Trophoblast cell (in vitro differentiated cells and primary cell): ENCODE results near the gene OR2T12.
"Not testable (repeated sequence)": the region's sequence is repeated elsewhere in the genome, so short reads cannot be mapped to it uniquely, and the experiment has no call there.

Source experiments
- DNase-seq, 2 donors: peaks; one replicate each; pipeline ENCODE4 v3.0.0-alpha.2; 2016
- H2AFZ ChIP-seq: 2 replicates; pipeline ENCODE4 v1.6.1; 2013; ENCODE audit warnings: low read length, moderate library complexity, mild to moderate bottlenecking; ENCODE audit not compliant: insufficient read depth, poor library complexity
- H2AK5ac ChIP-seq: 2 replicates; pipeline ENCODE4 v1.6.1; 2013; ENCODE audit warnings: mild to moderate bottlenecking, low read length
- H2BK120ac ChIP-seq: 2 replicates; pipeline ENCODE4 v1.6.1; 2013; ENCODE audit warnings: low read length, mild to moderate bottlenecking, moderate library complexity; ENCODE audit not compliant: insufficient read depth, poor library complexity
- H2BK12ac ChIP-seq: 2 replicates; pipeline ENCODE4 v1.6.1; 2013; ENCODE audit warnings: mild to moderate bottlenecking, low read length, moderate library complexity
- H2BK5ac ChIP-seq: 2 replicates; pipeline ENCODE4 v1.6.1; 2013; ENCODE audit warnings: low read length, low read depth, moderate library complexity, mild to moderate bottlenecking; ENCODE audit not compliant: poor library complexity
- H3K14ac ChIP-seq: 2 replicates; pipeline ENCODE4 v1.6.1; 2013; ENCODE audit warnings: mild to moderate bottlenecking, low read length
- H3K18ac ChIP-seq: 2 replicates; pipeline ENCODE4 v1.6.1; 2013; ENCODE audit warnings: mild to moderate bottlenecking, low read length
- H3K23ac ChIP-seq: 2 replicates; pipeline ENCODE4 v1.6.1; 2013; ENCODE audit warnings: low read length
- H3K27ac ChIP-seq: 2 replicates; pipeline ENCODE4 v1.5.1; 2013; ENCODE audit warnings: low read depth, mild to moderate bottlenecking, inconsistent platforms, low read length, moderate library complexity
- H3K27me3 ChIP-seq: 2 replicates; pipeline ENCODE4 v1.6.1; 2013; ENCODE audit warnings: inconsistent platforms, mild to moderate bottlenecking, low read length, moderate library complexity; ENCODE audit not compliant: insufficient read depth
- H3K36me3 ChIP-seq, 2 experiments: 1 replicate in 1 of 2; 2 replicates in 1 of 2; pipeline ENCODE4 v1.6.1; 2013; ENCODE audit warnings: low read length in 2 of 2, mild to moderate bottlenecking in 2 of 2, moderate library complexity in 1 of 2; ENCODE audit not compliant: insufficient read depth in 2 of 2, control insufficient read depth in 1 of 2
- H3K4ac ChIP-seq: 2 replicates; pipeline ENCODE4 v1.6.1; 2013; ENCODE audit warnings: low read depth, mild to moderate bottlenecking, low read length, moderate library complexity
- H3K4me1 ChIP-seq, 2 experiments: 1 replicate in 1 of 2; 2 replicates in 1 of 2; pipeline ENCODE4 v1.6.1; 2013; ENCODE audit warnings: low read length in 2 of 2, mild to moderate bottlenecking in 2 of 2, moderate library complexity in 1 of 2; ENCODE audit not compliant: insufficient read depth in 2 of 2, control insufficient read depth in 1 of 2
- H3K4me2 ChIP-seq: 2 replicates; pipeline ENCODE4 v1.6.1; 2013; ENCODE audit warnings: inconsistent platforms, mild to moderate bottlenecking, low read length, moderate library complexity
- H3K4me3 ChIP-seq: 2 replicates; pipeline ENCODE4 v1.5.1; 2013; ENCODE audit warnings: mild to moderate bottlenecking, low read depth, low read length, inconsistent platforms
- H3K79me1 ChIP-seq: one replicate; pipeline ENCODE4 v1.6.1; 2013; ENCODE audit warnings: low read length
- H3K79me2 ChIP-seq: 2 replicates; pipeline ENCODE4 v1.6.1; 2013; ENCODE audit warnings: low read length, mild to moderate bottlenecking; ENCODE audit not compliant: control insufficient read depth, insufficient read depth, poor library complexity
- H3K9ac ChIP-seq: 2 replicates; pipeline ENCODE4 v1.6.1; 2013; ENCODE audit warnings: mild to moderate bottlenecking, low read length
- H3K9me3 ChIP-seq: 2 replicates; pipeline ENCODE4 v1.6.1; 2013; ENCODE audit warnings: low read depth, mild to moderate bottlenecking, control low read depth, inconsistent platforms, low read length; ENCODE audit not compliant: insufficient read depth
- H4K12ac ChIP-seq: 2 replicates; pipeline ENCODE4 v1.6.1; 2013; ENCODE audit warnings: low read depth, mild to moderate bottlenecking, low read length, moderate library complexity
- H4K8ac ChIP-seq: 2 replicates; pipeline ENCODE4 v1.6.1; 2013; ENCODE audit warnings: low read depth, mild to moderate bottlenecking, low read length, moderate library complexity
- H4K91ac ChIP-seq: one replicate; pipeline ENCODE4 v1.6.1; 2013; ENCODE audit warnings: low read depth, mild to moderate bottlenecking, low read length, moderate library complexity
- WGBS: extraction: QIAGEN DNeasy Blood & Tissue Kit; methylation state at CpG from one replicate; pipeline ENCODE4 v1.1.7; 2013; ENCODE audit warnings: missing lambda C conversion rate; ENCODE audit not compliant: insufficient read length, insufficient coverage; ENCODE audit errors: extremely low coverage; 5-methylcytosine and 5-hydroxymethylcytosine counted together

OR2T12 gene

DNA sequence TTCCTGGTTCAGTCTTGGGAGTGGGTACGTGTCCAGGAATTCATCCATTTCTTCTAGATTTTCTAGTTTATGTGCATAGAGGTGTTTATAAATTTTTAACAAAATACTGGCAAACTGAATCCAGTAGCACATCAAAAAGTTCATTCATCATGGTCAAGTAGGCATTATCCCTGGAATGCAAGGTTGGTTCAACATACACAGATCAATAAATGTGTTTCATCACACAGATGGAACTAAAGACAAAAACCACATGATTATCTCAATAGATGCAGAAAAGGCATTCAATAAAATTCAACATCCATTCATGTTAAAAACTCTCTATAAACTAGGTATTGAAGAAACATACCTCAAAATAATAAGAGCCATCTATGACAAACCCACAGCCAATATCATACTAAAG is 43.9 kb downstream of the OR2T12 start:
- not testable (repeated sequence) for H2AFZ ChIP-seq, H3K27ac ChIP-seq
- no CpG with 5 or more reads among the region's 1 CpG for WGBS

DNA sequence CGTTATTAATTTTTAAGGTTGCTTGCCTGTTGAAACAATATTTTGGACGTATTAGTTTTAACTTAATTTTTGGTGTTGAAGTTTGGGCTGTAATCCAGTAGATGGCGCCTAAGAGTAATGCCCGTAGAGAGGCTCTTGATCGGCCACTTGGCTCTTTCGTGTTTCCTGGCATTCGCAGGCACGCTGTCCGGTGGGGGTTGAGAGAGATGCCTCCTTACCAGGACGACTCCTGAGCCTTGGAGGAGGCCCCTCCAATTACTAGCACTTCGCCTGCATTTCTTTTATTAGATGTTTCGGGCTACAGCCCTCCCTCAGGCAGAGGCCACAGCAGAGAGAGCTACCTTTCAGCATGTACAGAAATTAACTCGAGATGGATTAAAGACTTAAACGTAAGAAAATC is 60.0 kb downstream of the OR2T12 start:
- Histone ChIP-seq H3K27ac (no peak overlapping the region), H3K23ac (no peak overlapping the region), H2BK120ac (no peak overlapping the region), H2AK5ac (no peak overlapping the region), H3K9me3 (peaks cover 16% of the 10 kb centered on the region), H3K79me2 (no peaks in the 10 kb centered on the region), H3K36me3 (no peaks in the 10 kb centered on the region), H4K8ac (no peak overlapping the region), H3K14ac (no peak overlapping the region), H2BK12ac (no peak overlapping the region), H2AFZ (no peak overlapping the region), H4K91ac (no peak overlapping the region), H3K4me1 (no peaks in the 10 kb centered on the region), H3K18ac (no peak overlapping the region), H3K27me3 (no peaks in the 10 kb centered on the region), H3K9ac (no peak overlapping the region), H3K4ac (no peak overlapping the region), H4K12ac (no peak overlapping the region), H3K4me3 (no peak overlapping the region), H3K79me1 (no peaks in the 10 kb centered on the region), H2BK5ac (no peak overlapping the region), H3K4me2 (no peak overlapping the region)
- no CpG with 5 or more reads among the region's 14 CpGs for WGBS
- DNase-seq = peak; percentile 12 to 72

More for the DNA sequence above, 43.9 kb downstream of the OR2T12 start:
- not testable (repeated sequence) for H3K18ac ChIP-seq, H3K9ac ChIP-seq, H2BK5ac ChIP-seq, H3K4ac ChIP-seq, H3K4me3 ChIP-seq, H3K79me1 ChIP-seq, H2BK12ac ChIP-seq, H3K4me2 ChIP-seq, H3K4me1 ChIP-seq, H3K23ac ChIP-seq, DNase-seq, H3K79me2 ChIP-seq, H2BK120ac ChIP-seq, H3K9me3 ChIP-seq, H4K91ac ChIP-seq, H4K12ac ChIP-seq, H3K36me3 ChIP-seq, H3K14ac ChIP-seq, H4K8ac ChIP-seq, H3K27me3 ChIP-seq, H2AK5ac ChIP-seq
